Upper lobe of right lung (tissue), 1 donor: ENCODE data around the gene LYSMD4. TPM values are rescaled to one million over a fixed set of nuclear protein-coding genes. Genes with fewer than 3 reads are reported as not detected.

Source experiments
- ATAC-seq: fragments of 200-7000 bp; cut with Tn5 transposase; one replicate; pipeline ENCODE4 v1.9.1; 2020; ENCODE audit warnings: mild to moderate bottlenecking, moderate library complexity
- DNase-seq: peaks from one replicate; pipeline ENCODE4 v3.0.0-alpha.2; 2020
- H3K27ac ChIP-seq: fragments of 200-600 bp; one replicate; pipeline ENCODE4 v1.8.0; 2022
- H3K27me3 ChIP-seq: fragments of 200-600 bp; one replicate; pipeline ENCODE4 v1.8.0; 2022; ENCODE audit warnings: mild to moderate bottlenecking
- H3K36me3 ChIP-seq: fragments of 200-600 bp; one replicate; pipeline ENCODE4 v1.8.0; 2022
- H3K4me1 ChIP-seq: fragments of 200-600 bp; one replicate; pipeline ENCODE4 v1.8.0; 2022
- H3K4me3 ChIP-seq: fragments of 200-600 bp; one replicate; pipeline ENCODE4 v1.8.0; 2022; ENCODE audit warnings: mild to moderate bottlenecking
- H3K9me3 ChIP-seq: fragments of 200-600 bp; one replicate; pipeline ENCODE4 v1.8.0; 2022
- CTCF ChIP-seq: fragments of 200-600 bp; IDR thresholded peaks from one replicate; pipeline ENCODE4 v1.8.0; 2022; ENCODE audit warnings: antibody characterized with exemption
- intact Hi-C: fragments of 100-400 bp; cut with DNase I; formaldehyde crosslinking; loops from one replicate; pipeline ENCODE4 v1.11.0; 2022
- total RNA-seq: library from RNA; stranded (reverse); fragmentation: NEBNext Ultra II Directional; extraction: Animal tissue kit (Norgen Biotek cat#: 25700); gene quantifications from one replicate; pipeline ENCODE4 v1.2.1, GENCODE V29; 2021
- donor health status: DM: no; HTN: yes; CAD: no; lungs with severe emphysema.

LYSMD4 gene
- total RNA-seq, 1 donor from 2014 or later: 9.1 TPM

DNA sequence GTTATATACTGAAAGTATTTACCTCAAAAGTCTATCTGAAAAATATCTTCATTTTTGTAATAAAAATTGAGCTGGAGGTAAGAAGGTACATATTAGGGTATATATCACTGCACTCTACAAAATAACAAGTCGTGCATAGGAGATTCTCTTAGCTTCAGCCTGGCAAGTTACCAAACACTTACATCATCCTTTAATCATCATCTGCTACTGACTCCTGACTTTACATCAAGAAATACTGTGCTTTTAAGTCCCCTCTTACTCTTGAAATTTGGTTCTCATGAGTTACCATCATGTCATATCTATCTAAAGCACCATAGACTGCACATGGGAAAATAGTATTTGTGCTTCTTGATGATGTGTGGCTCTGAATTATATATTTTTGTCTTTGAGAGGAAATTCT is 50.8 kb downstream of the LYSMD4 start:
- Histone ChIP-seq H3K4me3 (no peak overlapping the region), H3K9me3 (peaks cover 8% of the 10 kb centered on the region), H3K36me3 (peaks cover 36% of the 10 kb centered on the region), H3K27me3 (no peaks in the 10 kb centered on the region), H3K27ac (peak overlapping the region; percentile 14), H3K4me1 (no peaks in the 10 kb centered on the region)
- TF ChIP-seq CTCF: no peak
- DNase-seq (no peak), ATAC-seq (no peak)
- intact Hi-C loops: no loop called here

DNA sequence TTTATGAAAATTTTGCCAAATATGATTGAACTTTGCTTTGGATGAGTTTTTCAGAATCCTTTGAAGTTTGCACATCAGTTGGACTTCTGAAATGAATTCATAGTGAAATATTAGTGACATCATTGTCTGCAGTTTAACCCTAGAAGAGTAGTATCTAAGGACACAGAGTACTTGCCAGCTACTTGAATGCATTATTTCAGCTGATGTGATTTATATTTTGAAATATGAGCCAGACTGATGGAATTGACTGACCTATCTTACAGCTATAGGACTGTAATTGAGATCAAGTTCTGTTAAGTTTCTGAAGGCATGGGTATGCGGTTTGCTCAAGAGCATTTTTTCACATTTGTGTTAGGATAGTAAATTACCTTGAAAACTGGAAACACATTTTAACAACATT is 51.2 kb downstream of the LYSMD4 start:
- Histone ChIP-seq H3K9me3 (peaks cover 8% of the 10 kb centered on the region), H3K27ac (no peak overlapping the region), H3K36me3 (peaks cover 37% of the 10 kb centered on the region), H3K4me3 (no peak overlapping the region), H3K4me1 (no peaks in the 10 kb centered on the region), H3K27me3 (no peaks in the 10 kb centered on the region)
- TF ChIP-seq CTCF: no peak
- intact Hi-C loops: no loop called here
- DNase-seq (no peak), ATAC-seq (no peak)

- no peak for DNase-seq
- no peak for TF ChIP-seq CTCF
- H3K4me3 ChIP-seq: no peak overlapping the region
- H3K4me1 ChIP-seq: no peaks in the 10 kb centered on the region
- no peak overlapping the region for H3K27ac ChIP-seq
- intact Hi-C loops: no loop called here
- ATAC-seq: no peak
- H3K36me3 ChIP-seq: peaks cover 52% of the 10 kb centered on the region
- H3K9me3 ChIP-seq: no peaks in the 10 kb centered on the region
- no peaks in the 10 kb centered on the region for H3K27me3 ChIP-seq
Observed at GRCh38 chr15:99680276-99680675, 53.0 kb downstream of the LYSMD4 start.

DNA sequence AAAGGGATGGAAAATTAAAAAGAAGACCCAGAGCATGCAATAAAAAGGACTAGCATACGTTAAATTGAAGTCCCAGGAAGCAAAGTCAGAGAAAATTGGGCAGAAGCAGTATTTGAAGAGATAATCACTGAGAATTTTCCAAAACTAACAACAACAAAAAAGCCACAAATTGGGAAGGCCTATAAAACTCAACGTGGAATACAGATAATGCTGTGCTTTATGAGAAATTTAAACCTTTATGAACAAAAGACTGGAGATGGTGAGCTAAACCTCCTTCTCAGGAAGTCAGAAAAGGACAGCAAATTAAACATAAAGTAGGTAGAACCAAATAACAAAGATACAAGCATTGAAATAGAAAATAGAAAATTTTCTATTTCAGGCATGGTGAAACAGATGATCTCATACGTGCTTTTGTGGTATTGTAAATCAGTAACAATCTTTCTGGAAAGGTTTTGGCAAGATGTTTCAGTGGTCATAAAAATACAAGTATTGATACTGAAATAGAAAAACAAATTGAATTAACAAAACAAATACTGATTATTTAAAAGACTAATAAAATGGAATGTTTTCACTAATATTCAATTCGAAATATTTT is 55.6 kb downstream of the LYSMD4 start:
- no peak for ATAC-seq
- H3K9me3 ChIP-seq: no peaks in the 10 kb centered on the region
- H3K27ac ChIP-seq: no peak overlapping the region
- H3K4me3 ChIP-seq: no peak overlapping the region
- intact Hi-C loops: no loop called here
- no peaks in the 10 kb centered on the region for H3K4me1 ChIP-seq
- peaks cover 61% of the 10 kb centered on the region for H3K36me3 ChIP-seq
- TF ChIP-seq CTCF: no peak
- H3K27me3 ChIP-seq: no peaks in the 10 kb centered on the region
- no peak for DNase-seq

Other genes starting within 250 kb of the LYSMD4 start
- gene MEF2A, start 167.5 kb downstream of the LYSMD4 start, total RNA-seq: 86.8 TPM